WTC11 (cell line): ENCODE measurements around the gene RMI2. TPM values are rescaled to one million over a fixed set of nuclear protein-coding genes. Genes with fewer than 3 reads are reported as not detected.

Experiments
- ARID4B ChIP-seq: sonication (generic); formaldehyde crosslinking; IDR thresholded peaks from 2 replicates; pipeline ENCODE4 v1.8.0; 2023; ENCODE audit warnings: missing genetic modification reagents, mild to moderate bottlenecking, borderline replicate concordance
- ATF2 ChIP-seq: sonication (generic); formaldehyde crosslinking; IDR thresholded peaks from 2 replicates; pipeline ENCODE4 v1.8.1; 2022; ENCODE audit warnings: low read depth, missing genetic modification reagents, borderline replicate concordance
- E2F4 ChIP-seq: sonication (generic); formaldehyde crosslinking; IDR thresholded peaks from 2 replicates; pipeline ENCODE4 v1.8.1; 2022; ENCODE audit warnings: low read depth, mild to moderate bottlenecking, moderate library complexity, missing genetic modification reagents, borderline replicate concordance
- GTF2I ChIP-seq: fragments of 250-450 bp; sonication (Bioruptor Pico); conservative IDR thresholded peaks from 2 replicates; pipeline ENCODE4 v1.4.0; 2021; ENCODE audit warnings: mild to moderate bottlenecking
- JUN ChIP-seq: sonication (generic); formaldehyde crosslinking; IDR thresholded peaks from 2 replicates; pipeline ENCODE4 v1.8.0; 2023; ENCODE audit warnings: mild to moderate bottlenecking, missing genetic modification reagents
- NR1H2 ChIP-seq: sonication (generic); formaldehyde crosslinking; IDR thresholded peaks from 2 replicates; pipeline ENCODE4 v1.9.0; 2021; ENCODE audit warnings: mild to moderate bottlenecking, moderate library complexity, missing genetic modification reagents
- NR3C1 ChIP-seq: sonication (generic); formaldehyde crosslinking; conservative IDR thresholded peaks from 2 replicates; pipeline ENCODE4 v1.8.1; 2023; ENCODE audit warnings: low read depth, mild to moderate bottlenecking, missing genetic modification reagents
- ZNF232 ChIP-seq: sonication (generic); formaldehyde crosslinking; IDR thresholded peaks from 2 replicates; pipeline ENCODE4 v1.8.0; 2022; ENCODE audit warnings: mild to moderate bottlenecking, missing genetic modification reagents
- ZNF532 ChIP-seq: fragments of 250-450 bp; sonication (Bioruptor Pico); IDR thresholded peaks from 2 replicates; pipeline ENCODE4 v1.9.0; 2021; ENCODE audit warnings: mild to moderate bottlenecking, borderline replicate concordance
- total RNA-seq: library from RNA; stranded (reverse); gene quantifications from 3 replicates; pipeline ENCODE4 v1.2.3, GENCODE V29; 2021
- TF ChIP-seq, protein P1 (sequence below): sonication (generic); formaldehyde crosslinking; IDR thresholded peaks from 2 replicates; pipeline ENCODE4 v1.8.1; 2023; ENCODE audit warnings: mild to moderate bottlenecking, missing genetic modification reagents
- TF ChIP-seq, protein P2 (sequence below): fragments of 250-450 bp; sonication (Bioruptor Pico); IDR thresholded peaks from 2 replicates; pipeline ENCODE4 v2.1.2; 2022; ENCODE audit warnings: mild to moderate bottlenecking, moderate library complexity
- TF ChIP-seq, protein P3 (sequence below): sonication (generic); formaldehyde crosslinking; IDR thresholded peaks from 2 replicates; pipeline ENCODE4 v1.8.0; 2022; ENCODE audit warnings: missing genetic modification reagents

RMI2 gene
- total RNA-seq, 1 experiment from 2014 or later, result 79.0 TPM

DNA sequence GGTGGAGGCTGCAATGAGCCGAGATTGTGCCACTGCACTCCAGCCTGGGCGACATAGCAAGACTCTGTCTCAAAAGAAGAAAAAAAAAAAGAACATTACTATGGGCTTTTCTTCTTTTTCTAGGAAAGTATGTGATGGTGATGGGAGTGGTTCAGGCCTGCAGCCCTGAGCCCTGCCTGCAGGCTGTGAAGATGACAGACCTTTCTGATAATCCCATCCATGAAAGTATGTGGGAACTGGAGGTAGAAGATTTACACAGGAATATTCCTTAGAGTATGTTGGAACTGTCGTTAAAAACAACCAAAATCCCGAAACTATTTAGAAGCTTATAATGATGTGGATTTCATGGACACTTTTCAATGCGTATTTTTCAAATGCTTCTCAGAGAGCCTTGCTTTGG, 5.3 kb downstream of the RMI2 start (continued):
- TF ChIP-seq NR1H2 (CRISPR knock-in tag) (no peak), JUN (CRISPR knock-in tag) (no peak), E2F4 (no peak), ARID4B (CRISPR knock-in tag) (no peak), ZNF232 (CRISPR knock-in tag) (no peak), ZNF532 (CRISPR knock-in tag) (no peak), NR3C1 (CRISPR knock-in tag) (no peak), GTF2I (CRISPR knock-in tag) (no peak), ATF2 (no peak)
- TF ChIP-seq, protein P1, sequence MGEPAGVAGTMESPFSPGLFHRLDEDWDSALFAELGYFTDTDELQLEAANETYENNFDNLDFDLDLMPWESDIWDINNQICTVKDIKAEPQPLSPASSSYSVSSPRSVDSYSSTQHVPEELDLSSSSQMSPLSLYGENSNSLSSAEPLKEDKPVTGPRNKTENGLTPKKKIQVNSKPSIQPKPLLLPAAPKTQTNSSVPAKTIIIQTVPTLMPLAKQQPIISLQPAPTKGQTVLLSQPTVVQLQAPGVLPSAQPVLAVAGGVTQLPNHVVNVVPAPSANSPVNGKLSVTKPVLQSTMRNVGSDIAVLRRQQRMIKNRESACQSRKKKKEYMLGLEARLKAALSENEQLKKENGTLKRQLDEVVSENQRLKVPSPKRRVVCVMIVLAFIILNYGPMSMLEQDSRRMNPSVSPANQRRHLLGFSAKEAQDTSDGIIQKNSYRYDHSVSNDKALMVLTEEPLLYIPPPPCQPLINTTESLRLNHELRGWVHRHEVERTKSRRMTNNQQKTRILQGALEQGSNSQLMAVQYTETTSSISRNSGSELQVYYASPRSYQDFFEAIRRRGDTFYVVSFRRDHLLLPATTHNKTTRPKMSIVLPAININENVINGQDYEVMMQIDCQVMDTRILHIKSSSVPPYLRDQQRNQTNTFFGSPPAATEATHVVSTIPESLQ (CRISPR knock-in tag), result no peak
- TF ChIP-seq, protein P2, sequence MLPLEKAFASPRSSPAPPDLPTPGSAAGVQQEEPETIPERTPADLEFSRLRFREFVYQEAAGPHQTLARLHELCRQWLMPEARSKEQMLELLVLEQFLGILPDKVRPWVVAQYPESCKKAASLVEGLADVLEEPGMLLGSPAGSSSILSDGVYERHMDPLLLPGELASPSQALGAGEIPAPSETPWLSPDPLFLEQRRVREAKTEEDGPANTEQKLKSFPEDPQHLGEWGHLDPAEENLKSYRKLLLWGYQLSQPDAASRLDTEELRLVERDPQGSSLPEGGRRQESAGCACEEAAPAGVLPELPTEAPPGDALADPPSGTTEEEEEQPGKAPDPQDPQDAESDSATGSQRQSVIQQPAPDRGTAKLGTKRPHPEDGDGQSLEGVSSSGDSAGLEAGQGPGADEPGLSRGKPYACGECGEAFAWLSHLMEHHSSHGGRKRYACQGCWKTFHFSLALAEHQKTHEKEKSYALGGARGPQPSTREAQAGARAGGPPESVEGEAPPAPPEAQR (CRISPR knock-in tag), result no peak
- TF ChIP-seq, protein P3, sequence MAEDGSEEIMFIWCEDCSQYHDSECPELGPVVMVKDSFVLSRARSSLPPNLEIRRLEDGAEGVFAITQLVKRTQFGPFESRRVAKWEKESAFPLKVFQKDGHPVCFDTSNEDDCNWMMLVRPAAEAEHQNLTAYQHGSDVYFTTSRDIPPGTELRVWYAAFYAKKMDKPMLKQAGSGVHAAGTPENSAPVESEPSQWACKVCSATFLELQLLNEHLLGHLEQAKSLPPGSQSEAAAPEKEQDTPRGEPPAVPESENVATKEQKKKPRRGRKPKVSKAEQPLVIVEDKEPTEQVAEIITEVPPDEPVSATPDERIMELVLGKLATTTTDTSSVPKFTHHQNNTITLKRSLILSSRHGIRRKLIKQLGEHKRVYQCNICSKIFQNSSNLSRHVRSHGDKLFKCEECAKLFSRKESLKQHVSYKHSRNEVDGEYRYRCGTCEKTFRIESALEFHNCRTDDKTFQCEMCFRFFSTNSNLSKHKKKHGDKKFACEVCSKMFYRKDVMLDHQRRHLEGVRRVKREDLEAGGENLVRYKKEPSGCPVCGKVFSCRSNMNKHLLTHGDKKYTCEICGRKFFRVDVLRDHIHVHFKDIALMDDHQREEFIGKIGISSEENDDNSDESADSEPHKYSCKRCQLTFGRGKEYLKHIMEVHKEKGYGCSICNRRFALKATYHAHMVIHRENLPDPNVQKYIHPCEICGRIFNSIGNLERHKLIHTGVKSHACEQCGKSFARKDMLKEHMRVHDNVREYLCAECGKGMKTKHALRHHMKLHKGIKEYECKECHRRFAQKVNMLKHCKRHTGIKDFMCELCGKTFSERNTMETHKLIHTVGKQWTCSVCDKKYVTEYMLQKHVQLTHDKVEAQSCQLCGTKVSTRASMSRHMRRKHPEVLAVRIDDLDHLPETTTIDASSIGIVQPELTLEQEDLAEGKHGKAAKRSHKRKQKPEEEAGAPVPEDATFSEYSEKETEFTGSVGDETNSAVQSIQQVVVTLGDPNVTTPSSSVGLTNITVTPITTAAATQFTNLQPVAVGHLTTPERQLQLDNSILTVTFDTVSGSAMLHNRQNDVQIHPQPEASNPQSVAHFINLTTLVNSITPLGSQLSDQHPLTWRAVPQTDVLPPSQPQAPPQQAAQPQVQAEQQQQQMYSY (CRISPR knock-in tag), result no peak
